Left renal pelvis (tissue), 4 donors: Measurements from ENCODE around the gene RASSF10. TPM values are rescaled to one million over a fixed set of nuclear protein-coding genes. Genes with fewer than 3 reads are reported as not detected.

Source experiments
- DNase-seq, 4 donors: peaks; one replicate each; pipeline ENCODE4 v3.0.0-alpha.2; 2013; ENCODE audit warnings: low read depth in 4 of 4, low spot score in 3 of 4
- polyA plus RNA-seq, 4 donors: library from polyadenylated mRNA; unstranded; fragments of 120-200 nt; gene quantifications; one replicate each; pipeline ENCODE4 v1.2.1, GENCODE V29; 2013; ENCODE audit not compliant: insufficient read length in 4 of 4

The RASSF10 gene
- polyA plus RNA-seq, 4 donors = 5.9 to 27.2 (median 24.6) TPM

- DNase-seq = no peak
These were observed 38.8 kb downstream of the RASSF10 start for GRCh38 chr11:13047884-13048283.

GRCh38 chr11:13051257-13051656, 42.1 kb downstream of the RASSF10 start:
- no peak for DNase-seq

- peak in 1 of 4 donors; percentile 24 for DNase-seq
These were observed 43.0 kb downstream of the RASSF10 start for GRCh38 chr11:13052130-13052571.

GRCh38 chr11:13053255-13053917, 44.3 kb downstream of the RASSF10 start:
- no peak for DNase-seq

- DNase-seq = no peak
These were observed 45.2 kb downstream of the RASSF10 start for GRCh38 chr11:13054278-13054677.

- no peak for DNase-seq
These were observed 46.1 kb downstream of the RASSF10 start for GRCh38 chr11:13055200-13055599.

- no peak for DNase-seq
These were observed 52.3 kb downstream of the RASSF10 start for GRCh38 chr11:13061294-13061990.
